GM23338 (cell line): Measurements from ENCODE around the gene UPF1.

Experiments used
- CREB1 ChIP-seq: fragments of 250-450 bp; sonication (Bioruptor Pico); IDR thresholded peaks from 2 replicates; pipeline ENCODE4 v1.5.0; 2020; ENCODE audit warnings: low read depth, mild to moderate bottlenecking, moderate library complexity
- CTCF ChIP-seq, 2 experiments: fragments of 200-600 bp in 1 of 2; sonication (generic) in 1 of 2; conservative IDR thresholded peaks; 2 replicates each; pipeline versions ENCODE4 v1.5.1 to v1.6.1; 2016 to 2017; ENCODE audit warnings: antibody characterized with exemption in 2 of 2, low read depth in 2 of 2, mild to moderate bottlenecking in 2 of 2, moderate library complexity in 1 of 2
- ETS1 ChIP-seq: IDR thresholded peaks from 2 replicates; pipeline ENCODE4 v1.6.1; 2016; ENCODE audit warnings: antibody characterized with exemption
- EZH2 ChIP-seq: fragments of 200-600 bp; sonication (generic); IDR thresholded peaks from one replicate; pipeline ENCODE4 v1.8.0; 2017; ENCODE audit warnings: antibody characterized with exemption, mild to moderate bottlenecking, low read depth; ENCODE audit not compliant: unreplicated experiment
- EZH2phosphoT487 ChIP-seq: fragments of 200-600 bp; sonication (generic); IDR thresholded peaks from one replicate; pipeline ENCODE4 v1.8.1; 2018; ENCODE audit warnings: antibody characterized with exemption; ENCODE audit not compliant: unreplicated experiment
- JUNB ChIP-seq: IDR thresholded peaks from one replicate; pipeline ENCODE4 v1.6.1; 2016; ENCODE audit warnings: antibody characterized with exemption; ENCODE audit not compliant: unreplicated experiment
- POLR2AphosphoS5 ChIP-seq: IDR thresholded peaks from 2 replicates; pipeline ENCODE4 v1.6.1; 2016; ENCODE audit warnings: antibody characterized with exemption, low read depth
- REST ChIP-seq: IDR thresholded peaks from one replicate; pipeline ENCODE4 v1.6.1; 2018; ENCODE audit warnings: antibody characterized with exemption; ENCODE audit not compliant: unreplicated experiment

GRCh38 chr19:18879579-18880373 is 48.0 kb downstream of the UPF1 start:
- no peak for TF ChIP-seq CTCF (conservative IDR thresholded peaks at IDR 0.05; ENCODE audit: low read depth in 2 of 2)
- TF ChIP-seq EZH2 = no peak
- TF ChIP-seq JUNB = no peak
- no peak for TF ChIP-seq REST
- no peak for TF ChIP-seq POLR2AphosphoS5
- no peak for TF ChIP-seq CREB1 (CRISPR knock-in tag)
- no peak for TF ChIP-seq EZH2phosphoT487
- TF ChIP-seq ETS1 = no peak
